Measurements from ENCODE around the gene ELP2. TPM values are rescaled to one million over a fixed set of nuclear protein-coding genes. Genes with fewer than 3 reads are reported as not detected.

ELP2 gene
- total RNA-seq (2022; extraction: Qiagen RNA extraction; ENCODE audit: low read depth), result 33.6 to 42.9 TPM (median 38.3 TPM) in 5 replicates

GRCh38 chr18:36129300-36130038 lies at the start of gene ELP2, which contains the start of gene SLC39A6:
Gene ELP2, plus strand, starts transcription at chr18:36129899. Its CDS starts 35 bp downstream, at chr18:36129934.
Gene SLC39A6, minus strand, starts transcription at chr18:36129340. Its CDS starts 2,333 bp downstream, at chr18:36127007.

DNA sequence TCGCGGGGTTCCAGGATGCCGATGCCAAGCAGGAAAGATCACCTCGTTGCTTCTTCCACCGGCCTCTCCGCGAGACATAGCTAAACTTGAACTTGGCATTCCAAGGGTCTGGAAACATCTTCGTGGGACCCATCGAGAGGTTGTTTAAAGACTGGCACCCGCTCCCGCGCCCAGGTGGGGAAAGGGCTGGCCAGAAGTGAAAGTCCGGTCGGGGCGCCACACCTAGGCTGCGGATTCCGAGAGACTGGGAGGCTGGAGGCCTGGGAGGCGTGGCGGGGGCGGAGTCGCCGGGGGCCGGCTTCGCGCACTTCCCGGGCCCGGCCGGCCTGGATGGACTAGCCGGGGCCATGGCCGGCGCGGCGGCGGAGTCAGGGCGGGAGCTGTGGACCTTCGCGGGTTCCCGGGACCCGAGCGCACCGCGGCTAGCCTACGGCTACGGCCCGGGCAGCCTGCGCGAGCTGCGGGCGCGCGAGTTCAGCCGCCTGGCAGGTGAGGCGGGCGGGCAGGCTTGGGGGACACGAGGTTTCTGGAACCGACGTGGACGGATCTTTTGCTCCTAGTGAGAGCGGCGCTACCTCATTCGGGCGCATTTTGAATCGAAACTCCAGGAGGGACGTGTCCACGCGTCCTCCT lies 57.6 kb downstream of the ELP2 start, which contains the start of gene MOCOS:
Gene MOCOS (plus strand): TSS at position 305 of the 633 bp plus-strand sequence. CDS start 43 bp downstream, at position 348.

Other genes with a start within 250 kb of the ELP2 start
- gene RPRD1A, start 62.3 kb upstream of the ELP2 start, total RNA-seq (2022; extraction: Qiagen RNA extraction; ENCODE audit: low read depth), result 20.3 to 24.7 TPM (median 23.4 TPM) in 5 replicates
- gene SLC39A6, start 559 bp upstream of the ELP2 start, total RNA-seq (2022; extraction: Qiagen RNA extraction; ENCODE audit: low read depth), result 40.1 to 53.5 TPM (median 51.2 TPM) in 5 replicates
- gene MOCOS, start 57.6 kb downstream of the ELP2 start, total RNA-seq (2022; extraction: Qiagen RNA extraction; ENCODE audit: low read depth), result 2.7 to 4.6 TPM (median 2.7 TPM) in 5 replicates
- gene FHOD3, start 167.8 kb downstream of the ELP2 start, total RNA-seq (2022; extraction: Qiagen RNA extraction; ENCODE audit: low read depth), result 1.9 to 3.2 TPM (median 2.6 TPM) in 5 replicates

Data from A549 treated with CpdA at 1 μM for 4 hours (cell line).